Measurements from ENCODE around the gene PTPN3. TPM values are rescaled to one million over a fixed set of nuclear protein-coding genes. Genes with fewer than 3 reads are reported as not detected.

Gene PTPN3
- polyA plus RNA-seq, 1 donor = 37.5 TPM

DNA sequence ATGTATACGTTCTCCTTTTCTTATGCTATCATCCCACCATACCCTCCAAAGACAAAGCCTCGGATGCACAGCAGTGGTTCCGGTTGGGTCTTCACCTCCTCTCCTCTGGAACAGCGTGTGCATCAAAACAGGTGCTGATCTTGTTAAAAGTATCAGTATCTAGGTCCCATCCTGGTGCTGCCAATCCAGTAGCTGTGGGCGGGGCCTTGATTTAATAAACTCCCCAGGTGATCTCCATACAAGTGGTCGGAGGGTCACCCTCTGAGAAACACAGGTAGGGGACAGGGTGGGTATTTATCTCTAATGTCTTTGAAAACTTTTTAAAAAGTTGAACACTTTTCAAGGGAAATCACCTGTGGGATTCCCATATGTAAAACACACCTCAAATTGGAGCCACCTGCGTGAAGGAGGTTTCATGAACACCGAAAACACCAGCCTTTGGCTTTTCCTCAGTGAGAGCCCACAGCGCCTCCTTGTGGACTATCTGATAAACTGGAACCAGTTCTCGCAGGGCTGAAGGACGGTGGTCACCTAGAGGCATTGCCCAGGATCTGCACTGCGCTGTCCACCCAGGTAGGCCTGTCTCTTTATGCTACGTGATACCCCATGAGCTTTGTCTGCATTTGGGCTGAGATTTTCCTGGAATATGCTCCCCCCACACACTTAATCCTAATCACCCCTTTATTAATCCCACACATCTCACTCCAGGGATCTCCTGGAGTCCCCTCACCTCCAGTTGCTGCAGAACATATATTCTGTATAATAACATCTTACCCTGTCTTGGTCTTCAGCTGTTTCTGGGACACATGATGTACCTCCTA lies 96.7 kb downstream of the PTPN3 start:
- Histone ChIP-seq H3K4me3 (ENCODE audit: low read length) (no peak overlapping the region), H3K36me3 (ENCODE audit: control insufficient read depth, insufficient read depth, low read length) (peaks cover 67% of the 10 kb centered on the region), H3K27me3 (ENCODE audit: control insufficient read depth, insufficient read depth, low read length) (no peaks in the 10 kb centered on the region), H3K27ac (ENCODE audit: low read length) (no peak overlapping the region), H3K9me3 (ENCODE audit: control insufficient read depth, low read depth, low read length) (no peaks in the 10 kb centered on the region), H3K4me1 (ENCODE audit: control insufficient read depth, insufficient read depth, low read length) (no peaks in the 10 kb centered on the region)
- DNase-seq = peak; percentile 40 to 44
- no CpG with 5 or more reads among the region's 13 CpGs for WGBS (ENCODE audit: insufficient coverage, low lambda C conversion rate)

GRCh38 chr9:109399258-109399767 lies 98.8 kb downstream of the PTPN3 start:
- WGBS (ENCODE audit: insufficient coverage, low lambda C conversion rate) = no CpG with 5 or more reads among the region's 6 CpGs
- Histone ChIP-seq H3K4me1 (ENCODE audit: control insufficient read depth, insufficient read depth, low read length) (no peaks in the 10 kb centered on the region), H3K27ac (ENCODE audit: low read length) (no peak overlapping the region), H3K36me3 (ENCODE audit: control insufficient read depth, insufficient read depth, low read length) (peaks cover 57% of the 10 kb centered on the region), H3K9me3 (ENCODE audit: control insufficient read depth, low read depth, low read length) (no peaks in the 10 kb centered on the region), H3K27me3 (ENCODE audit: control insufficient read depth, insufficient read depth, low read length) (no peaks in the 10 kb centered on the region), H3K4me3 (ENCODE audit: low read length) (no peak overlapping the region)
- DNase-seq = no peak

DNA sequence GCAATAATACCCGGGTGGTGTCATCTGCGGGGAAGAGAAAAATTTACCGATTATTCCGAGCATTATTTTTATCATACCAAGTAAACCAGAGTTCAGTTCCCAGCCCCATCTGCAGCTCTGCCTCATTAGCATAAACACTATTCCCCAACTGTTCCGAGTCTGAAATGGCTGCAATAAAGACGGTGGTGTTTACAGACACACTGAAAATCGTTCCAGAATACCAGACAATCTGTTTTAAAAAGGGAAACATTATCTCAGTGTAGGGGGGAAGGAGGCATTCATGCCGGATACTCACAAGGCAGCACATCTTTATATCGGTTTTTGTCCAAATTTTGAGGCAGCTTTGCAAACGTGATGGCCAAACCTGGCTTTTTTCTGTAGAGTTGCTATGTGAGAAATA lies 106.9 kb downstream of the PTPN3 start:
- no peak for DNase-seq
- 71% methylated on average over 4 of the region's 10 CpGs for WGBS (ENCODE audit: insufficient coverage, low lambda C conversion rate)
- Histone ChIP-seq H3K4me3 (ENCODE audit: low read length) (no peak overlapping the region), H3K27ac (ENCODE audit: low read length) (no peak overlapping the region), H3K27me3 (ENCODE audit: control insufficient read depth, insufficient read depth, low read length) (no peaks in the 10 kb centered on the region), H3K36me3 (ENCODE audit: control insufficient read depth, insufficient read depth, low read length) (peaks cover 50% of the 10 kb centered on the region), H3K4me1 (ENCODE audit: control insufficient read depth, insufficient read depth, low read length) (no peaks in the 10 kb centered on the region), H3K9me3 (ENCODE audit: control insufficient read depth, low read depth, low read length) (no peaks in the 10 kb centered on the region)

- H3K9me3 ChIP-seq (ENCODE audit: control insufficient read depth, low read depth, low read length) = no peaks in the 10 kb centered on the region
- no peaks in the 10 kb centered on the region for H3K27me3 ChIP-seq (ENCODE audit: control insufficient read depth, insufficient read depth, low read length)
- DNase-seq = no peak
- peaks cover 73% of the 10 kb centered on the region for H3K36me3 ChIP-seq (ENCODE audit: control insufficient read depth, insufficient read depth, low read length)
- no peak overlapping the region for H3K4me3 ChIP-seq (ENCODE audit: low read length)
- H3K4me1 ChIP-seq (ENCODE audit: control insufficient read depth, insufficient read depth, low read length) = no peaks in the 10 kb centered on the region
- H3K27ac ChIP-seq (ENCODE audit: low read length) = no peak overlapping the region
- 100% methylated on average over 1 of the region's 6 CpGs for WGBS (ENCODE audit: insufficient coverage, low lambda C conversion rate)
These were observed 110.3 kb downstream of the PTPN3 start for GRCh38 chr9:109387856-109388255.

- H3K4me3 ChIP-seq (ENCODE audit: low read length) = no peak overlapping the region
- no peak for DNase-seq
These were observed 110.9 kb downstream of the PTPN3 start for GRCh38 chr9:109387206-109387605.

GRCh38 chr9:109385499-109385898 lies 112.6 kb downstream of the PTPN3 start:
- no CpG with 5 or more reads among the region's 3 CpGs for WGBS (ENCODE audit: insufficient coverage, low lambda C conversion rate)
- H3K27me3 ChIP-seq (ENCODE audit: control insufficient read depth, insufficient read depth, low read length) = no peaks in the 10 kb centered on the region
- H3K4me3 ChIP-seq (ENCODE audit: low read length) = no peak overlapping the region
- DNase-seq = no peak
- H3K9me3 ChIP-seq (ENCODE audit: control insufficient read depth, low read depth, low read length) = no peaks in the 10 kb centered on the region
- no peaks in the 10 kb centered on the region for H3K4me1 ChIP-seq (ENCODE audit: control insufficient read depth, insufficient read depth, low read length)
- no peak overlapping the region for H3K27ac ChIP-seq (ENCODE audit: low read length)
- peaks cover 89% of the 10 kb centered on the region for H3K36me3 ChIP-seq (ENCODE audit: control insufficient read depth, insufficient read depth, low read length)

More at GRCh38 chr9:109387206-109387605, 110.9 kb downstream of the PTPN3 start:
- Histone ChIP-seq H3K36me3 (ENCODE audit: control insufficient read depth, insufficient read depth, low read length) (peaks cover 80% of the 10 kb centered on the region), H3K27me3 (ENCODE audit: control insufficient read depth, insufficient read depth, low read length) (no peaks in the 10 kb centered on the region), H3K27ac (ENCODE audit: low read length) (no peak overlapping the region), H3K9me3 (ENCODE audit: control insufficient read depth, low read depth, low read length) (no peaks in the 10 kb centered on the region), H3K4me1 (ENCODE audit: control insufficient read depth, insufficient read depth, low read length) (no peaks in the 10 kb centered on the region)
- WGBS (ENCODE audit: insufficient coverage, low lambda C conversion rate) = no CpG with 5 or more reads among the region's 3 CpGs

GRCh38 chr9:109383947-109384346 lies 114.2 kb downstream of the PTPN3 start:
- H3K4me1 ChIP-seq (ENCODE audit: control insufficient read depth, insufficient read depth, low read length) = no peaks in the 10 kb centered on the region
- peaks cover 95% of the 10 kb centered on the region for H3K36me3 ChIP-seq (ENCODE audit: control insufficient read depth, insufficient read depth, low read length)
- 100% methylated on average over 1 of the region's 10 CpGs for WGBS (ENCODE audit: insufficient coverage, low lambda C conversion rate)

GRCh38 chr9:109383356-109383755 lies 114.8 kb downstream of the PTPN3 start:
- no peaks in the 10 kb centered on the region for H3K27me3 ChIP-seq (ENCODE audit: control insufficient read depth, insufficient read depth, low read length)
- H3K36me3 ChIP-seq (ENCODE audit: control insufficient read depth, insufficient read depth, low read length) = peaks cover 95% of the 10 kb centered on the region
- no peak for DNase-seq
- no peaks in the 10 kb centered on the region for H3K4me1 ChIP-seq (ENCODE audit: control insufficient read depth, insufficient read depth, low read length)
- no peaks in the 10 kb centered on the region for H3K9me3 ChIP-seq (ENCODE audit: control insufficient read depth, low read depth, low read length)
- no CpG with 5 or more reads among the region's 15 CpGs for WGBS (ENCODE audit: insufficient coverage, low lambda C conversion rate)
- no peak overlapping the region for H3K27ac ChIP-seq (ENCODE audit: low read length)
- no peak overlapping the region for H3K4me3 ChIP-seq (ENCODE audit: low read length)

More at GRCh38 chr9:109383947-109384346, 114.2 kb downstream of the PTPN3 start:
- no peak overlapping the region for H3K27ac ChIP-seq (ENCODE audit: low read length)
- DNase-seq = no peak
- no peak overlapping the region for H3K4me3 ChIP-seq (ENCODE audit: low read length)
- no peaks in the 10 kb centered on the region for H3K27me3 ChIP-seq (ENCODE audit: control insufficient read depth, insufficient read depth, low read length)
- H3K9me3 ChIP-seq (ENCODE audit: control insufficient read depth, low read depth, low read length) = no peaks in the 10 kb centered on the region

GRCh38 chr9:109382585-109382984 lies 115.5 kb downstream of the PTPN3 start:
- H3K36me3 ChIP-seq (ENCODE audit: control insufficient read depth, insufficient read depth, low read length) = peaks cover 93% of the 10 kb centered on the region
- no CpG with 5 or more reads among the region's 3 CpGs for WGBS (ENCODE audit: insufficient coverage, low lambda C conversion rate)
- no peaks in the 10 kb centered on the region for H3K4me1 ChIP-seq (ENCODE audit: control insufficient read depth, insufficient read depth, low read length)
- no peaks in the 10 kb centered on the region for H3K9me3 ChIP-seq (ENCODE audit: control insufficient read depth, low read depth, low read length)
- no peaks in the 10 kb centered on the region for H3K27me3 ChIP-seq (ENCODE audit: control insufficient read depth, insufficient read depth, low read length)
- no peak overlapping the region for H3K4me3 ChIP-seq (ENCODE audit: low read length)
- DNase-seq = no peak
- no peak overlapping the region for H3K27ac ChIP-seq (ENCODE audit: low read length)

DNA sequence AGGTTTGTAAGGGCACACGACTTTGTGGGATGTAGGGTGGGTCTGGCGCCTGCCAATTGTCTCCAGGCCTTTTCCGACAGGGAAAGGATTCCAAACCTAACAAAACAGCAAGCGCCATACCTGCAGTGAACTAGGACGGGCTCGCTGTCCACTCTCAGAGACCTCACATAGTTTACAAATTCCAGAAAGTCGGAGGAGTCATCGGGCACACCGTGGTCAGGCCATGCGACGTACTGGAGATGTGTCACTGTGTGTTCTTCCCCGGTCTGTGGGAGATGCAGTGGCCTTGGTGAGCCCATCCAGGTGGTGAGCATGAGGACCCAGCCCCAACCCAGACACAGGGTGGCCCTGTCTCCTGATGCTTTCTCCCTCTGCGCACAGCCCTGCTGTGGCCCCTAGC lies 115.9 kb downstream of the PTPN3 start:
- Histone ChIP-seq H3K36me3 (ENCODE audit: control insufficient read depth, insufficient read depth, low read length) (peaks cover 90% of the 10 kb centered on the region), H3K27me3 (ENCODE audit: control insufficient read depth, insufficient read depth, low read length) (no peaks in the 10 kb centered on the region), H3K9me3 (ENCODE audit: control insufficient read depth, low read depth, low read length) (no peaks in the 10 kb centered on the region), H3K4me3 (ENCODE audit: low read length) (no peak overlapping the region), H3K27ac (ENCODE audit: low read length) (no peak overlapping the region), H3K4me1 (ENCODE audit: control insufficient read depth, insufficient read depth, low read length) (no peaks in the 10 kb centered on the region)
- WGBS (ENCODE audit: insufficient coverage, low lambda C conversion rate) = no CpG with 5 or more reads among the region's 13 CpGs
- DNase-seq = no peak

Measured in large intestine (tissue), 3 donors.